UCSD-AML1 (cell line): ENCODE results near the gene SMOC2.

Experiments
- DNase-seq: peaks from one replicate; lab custom pipeline; 2025; ENCODE audit not compliant: unreplicated experiment; lab: John Stamatoyannopoulos, UW

The SMOC2 gene

GRCh38 chr6:168479421-168479820, 38.4 kb downstream of the SMOC2 start:
- no peak for DNase-seq

GRCh38 chr6:168480481-168480880, 39.5 kb downstream of the SMOC2 start:
- DNase-seq = no peak

GRCh38 chr6:168485818-168486217, 44.8 kb downstream of the SMOC2 start:
- DNase-seq = no peak

GRCh38 chr6:168490757-168491156, 49.8 kb downstream of the SMOC2 start:
- DNase-seq = no peak

- no peak for DNase-seq
Measured at GRCh38 chr6:168493976-168494375, 53.0 kb downstream of the SMOC2 start.

GRCh38 chr6:168494726-168495125, 53.7 kb downstream of the SMOC2 start:
- no peak for DNase-seq

GRCh38 chr6:168495133-168495532, 54.1 kb downstream of the SMOC2 start:
- DNase-seq = no peak

GRCh38 chr6:168495636-168496035, 54.7 kb downstream of the SMOC2 start:
- no peak for DNase-seq

GRCh38 chr6:168496139-168496996, 55.4 kb downstream of the SMOC2 start:
- no peak for DNase-seq

- no peak for DNase-seq
Measured at GRCh38 chr6:168496997-168497331, 56.0 kb downstream of the SMOC2 start.

GRCh38 chr6:168497381-168497780, 56.4 kb downstream of the SMOC2 start:
- no peak for DNase-seq

GRCh38 chr6:168498161-168498843, 57.3 kb downstream of the SMOC2 start:
- DNase-seq = no peak

- DNase-seq = no peak
Measured at GRCh38 chr6:168499045-168499650, 58.2 kb downstream of the SMOC2 start.

GRCh38 chr6:168500519-168500918, 59.5 kb downstream of the SMOC2 start:
- no peak for DNase-seq

- DNase-seq = no peak
Measured at GRCh38 chr6:168501561-168501960, 60.6 kb downstream of the SMOC2 start.

- DNase-seq = no peak
Measured at GRCh38 chr6:168504366-168504765, 63.4 kb downstream of the SMOC2 start.

- DNase-seq = no peak
Measured at GRCh38 chr6:168506460-168506859, 65.5 kb downstream of the SMOC2 start.

- no peak for DNase-seq
Measured at GRCh38 chr6:168507297-168507696, 66.3 kb downstream of the SMOC2 start.

GRCh38 chr6:168507730-168508129, 66.7 kb downstream of the SMOC2 start:
- no peak for DNase-seq

- no peak for DNase-seq
Measured at GRCh38 chr6:168508903-168509302, 67.9 kb downstream of the SMOC2 start.

- no peak for DNase-seq
Measured at GRCh38 chr6:168513766-168514165, 72.8 kb downstream of the SMOC2 start.

- DNase-seq = no peak
Measured at GRCh38 chr6:168514216-168514615, 73.2 kb downstream of the SMOC2 start.
